GM18505 (cell line): Measurements from ENCODE around the gene BCAS3.
"Not testable (repeated sequence)": the region's sequence is repeated elsewhere in the genome, so short reads cannot be mapped to it uniquely, and the experiment has no call there.

Source experiments
- ATAC-seq: cut with Tn5 transposase; IDR thresholded peaks from one replicate; pipeline ENCODE4 v1.9.1; 2021; ENCODE audit not compliant: unreplicated experiment
- POLR2A ChIP-seq: IDR thresholded peaks from 4 replicates; pipeline ENCODE4 v1.6.1; 2011; ENCODE audit warnings: borderline replicate concordance; ENCODE audit not compliant: insufficient read depth, insufficient read length; ENCODE audit errors: extremely low read depth

BCAS3 gene

DNA sequence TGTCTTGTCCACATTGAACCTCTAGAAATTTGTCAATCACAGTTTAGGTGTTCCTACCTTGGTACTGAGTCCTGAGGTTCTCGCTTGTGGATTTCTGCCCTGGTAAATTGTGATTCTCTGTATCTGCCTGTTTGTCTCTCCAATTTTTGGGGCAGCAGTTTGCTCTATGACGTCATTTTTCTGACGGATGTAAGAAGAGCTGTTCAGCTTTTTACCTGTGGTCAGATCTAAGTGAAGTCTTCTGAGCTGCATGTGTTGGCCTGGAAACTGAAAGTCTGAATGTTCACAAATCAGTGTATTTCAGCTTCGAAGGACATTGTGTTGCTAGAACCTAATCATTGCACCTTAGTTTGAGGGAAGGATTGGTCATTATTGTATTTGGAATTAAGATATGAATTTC lies 63.4 kb downstream of the BCAS3 start:
- no peak for ATAC-seq
- no peak for TF ChIP-seq POLR2A

- ATAC-seq: no peak
- no peak for TF ChIP-seq POLR2A
These were observed 65.6 kb downstream of the BCAS3 start for GRCh38 chr17:60743282-60743681.

DNA sequence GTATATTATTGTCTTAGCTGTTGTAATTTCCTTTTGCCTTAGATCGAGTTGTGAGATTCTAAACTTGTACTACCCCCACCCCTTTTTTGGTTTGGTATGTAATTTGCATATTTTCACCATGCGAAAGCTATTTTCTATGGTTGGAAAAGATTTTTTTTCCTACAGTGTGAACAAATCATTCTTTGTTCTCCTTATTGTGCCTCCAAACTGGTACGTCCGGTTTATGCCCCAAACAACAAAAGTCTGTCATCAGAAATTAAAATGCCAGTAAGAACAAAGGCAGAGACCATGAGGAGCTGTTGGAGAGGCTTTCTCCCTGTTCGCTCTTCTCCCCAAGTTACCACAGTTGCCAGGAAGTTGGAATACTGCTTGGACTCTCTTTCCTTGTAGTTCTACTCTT lies 66.1 kb downstream of the BCAS3 start:
- TF ChIP-seq POLR2A: no peak

DNA sequence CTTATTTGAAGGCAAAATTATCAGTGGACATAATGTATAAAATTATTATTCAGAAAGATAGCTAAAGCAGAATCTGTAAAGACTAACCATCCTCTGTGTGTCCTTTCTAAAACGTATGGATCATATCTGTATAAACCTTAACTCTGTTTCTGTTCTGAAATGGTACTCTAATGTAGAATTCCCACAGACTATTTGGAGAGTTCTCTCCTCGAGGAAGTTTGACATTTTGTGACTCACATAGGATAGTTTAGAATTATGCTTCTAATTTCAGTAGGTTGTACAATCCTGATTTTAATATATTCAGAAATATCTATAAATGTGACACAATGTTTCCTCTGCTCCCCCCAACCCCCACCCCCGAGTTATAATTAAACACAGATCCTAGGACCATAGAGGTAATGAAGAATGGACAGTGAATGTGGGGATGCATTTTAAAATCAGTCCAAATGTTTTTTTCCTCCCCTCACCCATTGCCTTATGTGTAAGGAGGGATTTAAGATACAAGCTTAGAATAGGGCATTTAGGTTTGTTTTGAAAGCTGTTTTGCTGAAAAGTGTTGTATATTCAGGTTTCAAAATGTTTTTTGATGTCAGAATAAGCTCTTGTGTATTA lies 66.8 kb downstream of the BCAS3 start:
- no peak for ATAC-seq
- no peak for TF ChIP-seq POLR2A

More for the DNA sequence above, 66.1 kb downstream of the BCAS3 start:
- ATAC-seq: no peak

DNA sequence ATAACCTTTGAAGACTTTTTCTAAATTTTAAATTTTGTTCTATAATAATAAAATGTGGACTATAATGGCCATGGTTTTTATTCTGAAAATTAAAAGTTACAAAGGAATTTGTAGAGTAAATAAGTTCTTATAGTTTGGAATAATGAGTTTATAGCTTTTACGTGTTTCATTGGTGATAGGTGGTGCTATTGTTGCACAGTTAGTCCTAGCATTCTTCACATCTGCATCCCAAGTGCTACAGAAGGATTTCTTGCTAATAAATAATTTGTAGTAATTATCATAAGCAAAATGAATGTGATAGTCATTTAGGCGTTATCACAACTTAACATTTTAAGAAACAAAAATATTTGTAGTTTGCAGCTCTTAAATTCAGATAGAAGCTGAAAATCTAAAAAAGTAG lies 67.9 kb downstream of the BCAS3 start:
- ATAC-seq: no peak
- TF ChIP-seq POLR2A: no peak

DNA sequence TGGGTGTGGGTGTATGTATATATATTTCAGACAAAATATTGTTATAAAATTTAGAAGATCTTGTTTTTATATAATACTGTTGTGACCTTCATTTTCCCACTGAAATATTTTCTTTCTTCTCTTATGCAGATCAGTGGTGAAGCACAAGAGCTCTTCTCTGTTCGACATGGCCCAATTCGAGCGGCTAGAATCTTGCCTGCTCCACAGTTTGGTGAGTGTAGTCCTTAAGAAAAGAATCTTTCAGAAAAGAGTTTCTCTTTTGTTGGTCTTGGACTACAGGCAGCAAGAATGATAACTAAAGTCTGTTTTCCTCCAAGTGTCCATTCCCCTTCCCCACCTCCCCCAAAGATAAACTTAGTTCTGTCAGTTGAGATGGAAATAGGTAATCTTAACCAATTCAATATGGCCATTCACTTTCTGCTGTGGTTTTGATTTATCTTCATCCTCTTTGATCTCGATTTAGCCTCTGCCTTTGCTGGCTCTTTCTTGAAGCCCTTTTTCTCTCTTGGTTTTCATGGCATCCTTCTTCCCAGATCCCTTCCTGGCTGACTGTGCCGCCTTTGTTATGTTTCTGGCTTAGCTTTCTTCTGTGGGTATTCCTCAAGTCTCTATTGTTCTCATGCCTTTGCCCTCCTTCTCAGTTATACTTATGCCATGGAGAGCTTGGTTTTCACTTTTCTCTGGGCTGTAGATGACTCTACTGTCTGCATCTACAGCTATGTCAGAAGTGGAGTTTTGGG lies 69.6 kb downstream of the BCAS3 start:
- no peak for ATAC-seq
- TF ChIP-seq POLR2A: no peak

- ATAC-seq: no peak
- no peak for TF ChIP-seq POLR2A
These were observed 70.6 kb downstream of the BCAS3 start for GRCh38 chr17:60748204-60748603.

DNA sequence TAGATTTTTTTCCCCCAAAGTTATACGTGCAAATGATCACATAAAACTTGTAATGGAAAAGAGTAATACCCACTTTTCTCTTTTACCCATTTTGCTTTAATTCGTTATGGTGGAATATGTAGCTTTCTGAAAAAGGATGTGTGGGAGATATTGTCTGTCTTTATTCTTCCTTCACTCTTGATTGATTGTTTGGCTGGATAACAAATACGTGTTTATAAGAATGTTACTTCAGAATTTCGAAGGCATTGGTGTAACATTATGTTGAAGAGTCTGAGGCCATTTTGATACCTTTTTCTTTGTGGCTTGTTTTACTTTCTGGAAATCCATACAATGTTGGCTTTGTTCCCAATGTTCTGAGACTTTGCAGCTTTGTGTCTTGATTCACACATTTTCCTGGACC lies 71.4 kb downstream of the BCAS3 start:
- TF ChIP-seq POLR2A: no peak
- no peak for ATAC-seq

DNA sequence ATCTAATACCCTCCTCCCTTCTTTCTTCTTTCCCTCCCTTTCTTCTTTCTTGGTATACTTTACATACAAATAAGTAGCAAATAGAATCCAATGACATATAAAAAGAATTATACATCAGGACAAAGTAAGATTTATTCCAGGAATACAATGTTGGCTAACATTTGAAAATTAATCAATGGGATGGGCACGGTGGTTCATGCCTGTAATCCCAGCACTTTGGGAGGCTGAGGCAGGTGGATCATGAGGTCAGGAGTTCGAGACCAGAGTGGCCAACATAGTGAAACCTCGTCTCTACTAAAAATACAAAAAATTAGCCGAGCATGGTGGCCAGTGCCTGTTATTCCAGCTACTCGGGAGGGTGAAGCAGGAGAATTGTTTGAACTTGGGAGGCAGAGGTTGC lies 72.1 kb downstream of the BCAS3 start:
- no peak for ATAC-seq
- TF ChIP-seq POLR2A: no peak

DNA sequence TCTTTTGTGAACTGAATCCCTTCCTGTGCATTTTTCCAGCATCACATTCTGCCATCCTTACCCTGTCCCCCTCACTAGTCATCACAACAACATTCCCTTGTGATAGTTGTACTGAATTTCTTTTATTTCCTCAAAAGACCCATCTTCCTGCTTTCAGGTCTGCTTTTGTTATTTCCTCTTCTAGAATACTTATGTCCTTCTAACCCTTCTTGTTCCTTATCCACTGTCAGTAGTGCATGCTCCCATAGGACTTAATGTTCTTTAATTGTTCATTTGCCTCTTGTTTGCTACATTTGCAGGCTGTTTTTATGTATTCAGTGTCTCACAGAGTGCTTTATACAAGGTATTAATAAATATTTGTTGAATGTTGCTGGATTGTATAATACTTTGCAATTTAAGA lies 73.0 kb downstream of the BCAS3 start:
- ATAC-seq: no peak
- no peak for TF ChIP-seq POLR2A

DNA sequence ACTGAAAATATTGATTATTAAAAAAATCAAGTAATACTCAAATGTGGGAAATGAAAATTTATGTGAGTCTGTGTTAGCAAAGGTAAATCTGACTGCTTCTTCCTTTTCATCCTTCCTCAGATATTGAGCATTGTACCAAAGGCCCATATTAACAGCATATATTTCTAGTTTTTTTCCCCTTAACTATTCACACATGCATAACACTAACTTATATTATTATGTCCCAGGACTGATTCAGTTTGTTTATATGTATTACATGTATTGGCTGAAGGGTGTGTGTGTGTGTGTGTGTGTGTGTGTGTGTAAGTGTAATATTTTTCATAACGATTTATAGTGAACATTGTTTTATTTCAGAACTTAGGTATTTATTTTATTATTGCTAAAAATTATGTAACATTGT lies 74.2 kb downstream of the BCAS3 start:
- ATAC-seq: no peak
- TF ChIP-seq POLR2A: no peak

DNA sequence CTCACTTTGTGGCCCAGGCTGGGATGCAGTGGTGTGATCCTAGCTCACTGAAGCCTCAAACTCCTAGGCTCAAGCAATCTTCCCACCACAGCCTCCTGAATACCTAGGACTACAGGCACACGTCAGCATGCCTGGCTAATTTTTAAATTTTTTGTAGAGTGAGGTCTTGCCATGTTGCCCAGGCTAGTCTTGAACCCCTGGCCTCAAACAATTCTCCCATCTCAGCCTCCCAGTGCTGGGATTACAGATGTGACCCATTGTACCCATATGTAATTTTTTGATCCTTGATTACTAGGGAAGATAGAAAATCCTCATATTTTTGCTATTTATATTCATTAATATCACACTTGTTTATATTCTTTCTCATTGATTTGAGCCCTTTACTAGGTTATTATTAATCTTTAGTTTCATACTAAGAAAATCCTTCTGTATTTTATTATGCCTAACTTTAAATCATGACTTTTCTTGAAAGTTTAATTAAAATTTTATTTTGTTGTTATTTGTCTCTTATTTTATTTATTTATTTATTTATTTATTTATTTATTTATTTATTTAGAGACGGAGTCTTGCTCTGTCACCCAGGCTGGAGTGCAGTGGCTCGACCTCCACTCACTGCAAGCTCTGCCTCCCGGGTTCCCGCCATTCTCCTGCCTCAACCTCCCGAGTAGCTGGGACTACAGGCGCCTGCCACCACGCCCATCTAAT lies 75.4 kb downstream of the BCAS3 start:
- no peak for TF ChIP-seq POLR2A
- no peak for ATAC-seq

- ATAC-seq: no peak
- no peak for TF ChIP-seq POLR2A
These were observed 76.5 kb downstream of the BCAS3 start for GRCh38 chr17:60754057-60754604.

DNA sequence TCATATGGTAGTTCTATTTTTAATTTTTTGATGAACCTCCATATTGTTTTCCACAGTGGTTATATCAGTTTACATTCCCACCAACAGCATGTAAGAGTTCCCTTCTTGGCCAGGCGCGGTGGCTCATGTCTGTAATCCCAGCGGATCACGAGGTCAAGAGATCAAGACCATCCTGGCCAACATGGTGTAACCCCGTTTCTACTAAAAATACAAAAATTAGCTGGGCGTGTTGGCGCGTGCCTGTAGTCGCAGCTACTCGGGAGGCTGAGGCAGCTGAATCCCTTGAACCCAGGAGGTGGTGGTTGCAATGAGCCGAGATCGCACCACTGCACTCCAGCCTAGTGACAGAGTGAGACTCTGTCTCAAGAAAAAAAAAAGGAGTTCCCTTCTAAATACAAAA lies 79.1 kb downstream of the BCAS3 start:
- not testable (repeated sequence) for ATAC-seq
